Activated effector memory CD4-positive, alpha-beta T cell treated with anti-CD3 and anti-CD28 coated beads, Interleukin-2, amount 50 U/mL, for 16 hours (primary cell): ENCODE results near the gene SPATA24.

Source experiments
- DNase-seq: peaks from one replicate; pipeline ENCODE4 v3.0.0-alpha.2; 2020

SPATA24 gene

DNA sequence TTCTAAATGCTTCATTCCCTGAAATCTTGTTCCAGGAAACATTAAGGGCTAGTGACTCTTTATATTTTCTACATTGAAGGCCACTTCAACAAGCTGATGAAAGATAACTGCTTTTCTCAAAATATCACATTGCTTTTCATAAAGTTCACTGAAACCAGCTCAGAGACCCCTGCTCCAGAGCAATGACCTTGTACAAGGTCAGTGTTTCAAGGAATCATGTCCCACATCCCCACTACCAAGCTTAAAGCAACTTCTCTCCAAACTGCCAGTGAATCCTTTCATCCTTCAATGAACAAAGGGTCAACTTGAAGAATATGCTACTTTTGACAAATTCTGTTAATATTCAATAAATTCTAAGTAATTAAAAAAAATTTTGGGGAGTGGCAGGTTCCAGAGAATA lies 12.0 kb upstream of the SPATA24 start:
- no peak for DNase-seq

DNA sequence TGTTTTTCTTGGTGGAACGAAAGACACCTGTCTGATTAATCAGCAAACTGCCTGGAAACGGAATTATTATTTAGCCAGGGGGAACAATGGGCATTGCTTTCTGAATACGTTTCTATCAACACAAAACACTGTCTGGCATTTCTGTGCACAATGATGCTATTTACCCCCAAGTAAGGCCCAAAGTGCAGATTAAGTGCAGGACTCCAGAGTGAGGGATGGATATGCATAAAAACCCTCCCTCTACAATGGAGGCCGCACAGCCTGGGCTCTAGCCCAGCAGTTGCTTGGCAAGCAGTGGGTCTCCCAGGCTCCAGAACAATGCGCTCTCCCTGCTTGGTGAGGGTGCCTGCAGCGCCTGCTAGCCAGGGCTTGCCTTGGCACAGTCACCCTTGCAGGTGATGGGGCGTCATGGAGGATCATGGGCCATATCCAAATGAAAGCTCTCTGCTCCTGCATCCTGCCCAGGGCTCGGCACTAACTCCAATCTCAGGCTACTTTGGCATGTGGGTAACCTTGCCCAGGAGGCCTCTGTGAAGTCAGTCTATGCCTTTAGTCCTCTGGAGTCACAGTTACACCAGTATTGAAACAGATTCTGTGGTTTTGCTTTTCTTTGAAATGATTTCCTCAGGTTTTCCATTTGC lies 11.5 kb upstream of the SPATA24 start:
- DNase-seq: peak; percentile 64

DNA sequence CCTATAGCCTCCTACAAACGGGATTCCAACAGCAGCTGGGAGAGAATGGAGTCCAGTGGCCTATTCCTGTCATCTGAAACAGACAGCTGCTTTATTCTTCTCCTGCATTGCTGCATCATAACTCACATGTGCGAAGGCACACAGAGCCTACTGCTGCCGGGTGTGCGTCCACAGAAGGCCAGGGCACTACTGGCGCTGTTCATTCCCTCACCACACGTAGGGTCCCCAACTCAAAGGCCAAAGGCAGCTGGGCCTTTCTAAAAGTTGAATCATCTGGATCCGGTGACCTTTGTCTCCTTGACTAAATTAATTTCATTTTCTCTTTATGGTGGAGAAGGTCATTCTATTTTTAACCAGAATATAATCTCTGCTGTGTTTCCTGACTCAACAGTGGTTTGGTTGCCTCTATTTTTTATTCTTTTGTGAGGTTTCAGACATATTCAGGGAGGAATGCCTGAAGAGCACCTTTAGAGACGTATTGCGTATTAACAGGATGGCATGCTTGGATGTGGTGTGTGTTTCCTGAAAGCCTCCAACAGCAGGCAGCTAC lies 10.8 kb upstream of the SPATA24 start:
- DNase-seq: peak; percentile 62

DNA sequence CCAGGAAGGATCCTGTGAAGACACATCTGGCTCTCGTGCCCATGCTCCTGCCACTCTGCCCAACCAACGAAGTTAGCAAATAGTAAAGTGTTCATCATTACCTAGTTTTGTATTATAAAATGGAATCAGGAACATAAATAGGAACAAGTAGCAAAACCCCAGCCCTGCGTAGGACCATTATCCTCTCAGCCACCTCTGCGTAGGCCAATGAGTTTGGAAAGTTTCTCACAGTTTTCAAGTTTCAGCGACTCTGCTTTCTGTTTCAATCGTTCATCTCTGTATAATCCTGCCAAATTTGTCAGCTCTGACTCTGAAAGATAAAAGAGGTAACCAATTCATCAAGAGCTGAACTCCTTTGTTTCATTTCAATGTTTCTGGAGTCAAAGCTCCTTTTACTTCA lies 10.1 kb upstream of the SPATA24 start:
- peak; percentile 61 for DNase-seq

DNA sequence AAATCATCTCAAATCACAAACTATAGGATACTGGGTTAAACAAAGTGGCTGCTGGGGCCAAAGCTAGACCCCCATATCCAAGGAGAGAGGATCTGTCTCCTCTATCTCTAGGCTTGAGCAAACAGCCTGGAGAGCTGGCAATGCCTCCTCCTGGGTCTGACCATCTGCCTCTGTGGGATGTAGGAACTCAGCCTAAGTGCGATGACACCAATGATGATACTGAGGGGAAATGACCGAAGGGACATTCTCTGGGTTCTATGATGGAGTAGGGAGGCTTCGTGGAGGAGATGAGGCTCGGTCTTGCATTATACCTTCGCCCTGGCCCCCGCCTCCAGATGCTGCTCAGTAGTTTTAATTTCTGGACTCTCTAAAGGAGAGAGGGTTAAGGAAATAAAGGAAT lies 9.3 kb upstream of the SPATA24 start:
- peak; percentile 30 for DNase-seq

DNA sequence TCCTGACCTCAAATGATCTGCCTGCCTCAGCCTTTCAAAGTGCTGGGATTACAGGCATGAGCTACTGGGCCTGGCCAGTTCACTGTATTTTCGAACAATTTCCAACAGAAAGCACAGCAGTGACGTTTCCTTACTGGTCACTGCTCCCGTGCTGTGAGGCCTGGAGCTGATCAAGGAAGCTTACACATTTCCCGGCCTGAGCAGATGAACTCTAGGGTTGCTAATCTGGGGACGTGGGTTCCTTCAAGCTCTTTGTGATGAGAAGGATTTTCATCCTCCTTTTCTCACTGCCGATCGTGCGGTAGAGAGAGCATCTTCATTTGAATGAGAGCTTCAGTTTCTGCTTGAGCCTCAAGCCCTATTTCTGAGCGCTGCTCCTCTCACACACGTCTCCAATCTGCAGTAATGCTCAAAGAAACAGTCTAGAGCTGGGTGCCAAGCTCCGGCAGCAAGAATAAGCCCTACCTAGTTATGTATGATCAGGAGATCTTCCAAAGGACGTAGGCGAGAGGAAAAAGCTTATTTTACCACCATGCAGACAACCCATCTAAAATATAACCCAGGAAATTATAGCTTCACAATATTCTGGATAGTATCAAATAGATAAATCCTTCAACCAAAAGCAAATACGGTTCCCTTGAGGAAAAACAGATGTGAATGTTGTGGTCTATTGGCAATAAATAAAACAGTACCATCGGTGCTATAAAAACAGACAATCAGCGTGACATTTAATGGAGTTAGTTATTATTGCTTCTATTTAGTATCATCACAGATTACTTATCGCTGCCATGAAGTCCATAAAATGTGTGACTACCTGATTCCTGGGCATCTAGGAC lies 7.3 kb upstream of the SPATA24 start:
- peak; percentile 31 for DNase-seq

DNA sequence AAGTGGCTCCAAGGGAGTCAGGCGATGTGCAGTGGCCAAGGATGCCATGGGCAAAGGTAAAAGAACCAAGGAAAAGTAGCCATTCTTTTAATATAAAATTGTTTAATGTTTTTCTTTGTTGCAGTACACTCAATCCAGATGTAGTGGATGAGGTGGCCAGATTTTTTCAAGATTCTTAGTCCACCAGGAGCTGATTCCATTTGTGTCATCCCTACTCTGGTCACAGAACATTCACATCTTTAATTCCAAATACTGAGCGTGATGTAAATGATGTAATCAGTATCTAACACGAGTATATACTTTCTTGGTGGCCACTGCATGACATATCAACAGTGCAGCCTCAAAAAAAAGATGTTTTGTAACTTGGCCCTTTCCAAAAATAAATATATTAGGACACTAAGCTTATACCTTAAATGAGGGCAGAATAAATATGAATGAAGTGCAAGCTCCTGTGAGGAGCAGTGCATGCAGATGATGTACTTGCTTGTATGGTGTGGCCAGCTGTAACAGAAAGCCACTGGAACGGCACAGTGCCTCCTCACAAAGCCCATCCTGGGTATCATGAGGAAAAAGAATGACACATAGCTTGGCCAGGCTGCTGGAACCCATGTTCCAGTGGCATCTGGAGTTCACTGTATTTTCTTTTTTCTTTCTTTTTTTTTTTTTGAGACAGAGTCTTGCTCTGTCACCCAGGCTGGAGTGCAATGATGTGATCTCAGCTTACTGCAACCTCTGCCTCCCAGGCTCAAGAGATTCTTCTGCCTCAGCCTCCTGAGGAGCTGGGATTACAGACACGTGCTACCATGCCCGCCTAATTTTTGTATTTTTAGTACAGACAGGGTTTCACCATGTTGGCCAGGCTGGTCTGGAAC lies 6.5 kb upstream of the SPATA24 start:
- DNase-seq: peak; percentile 33

DNA sequence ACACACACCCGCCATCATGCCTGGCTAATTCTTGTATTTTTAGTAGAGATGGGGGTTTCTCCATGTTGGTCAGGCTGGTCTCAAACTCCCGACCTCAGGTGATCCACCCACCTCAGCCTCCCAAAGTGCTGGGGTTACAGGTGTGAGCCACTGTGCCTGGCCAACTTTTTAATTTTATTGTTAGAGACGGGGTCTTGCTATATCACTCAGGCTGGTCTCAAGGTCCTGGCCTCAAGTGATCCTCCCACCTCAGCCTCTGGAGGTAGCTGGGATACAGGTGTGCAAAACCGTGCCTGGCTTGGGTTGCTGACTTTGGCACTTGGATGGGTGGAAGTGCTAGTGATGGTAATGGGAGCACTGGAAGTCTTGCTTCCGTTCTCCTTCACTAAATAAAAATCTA lies 5.2 kb upstream of the SPATA24 start:
- peak; percentile 13 for DNase-seq

DNA sequence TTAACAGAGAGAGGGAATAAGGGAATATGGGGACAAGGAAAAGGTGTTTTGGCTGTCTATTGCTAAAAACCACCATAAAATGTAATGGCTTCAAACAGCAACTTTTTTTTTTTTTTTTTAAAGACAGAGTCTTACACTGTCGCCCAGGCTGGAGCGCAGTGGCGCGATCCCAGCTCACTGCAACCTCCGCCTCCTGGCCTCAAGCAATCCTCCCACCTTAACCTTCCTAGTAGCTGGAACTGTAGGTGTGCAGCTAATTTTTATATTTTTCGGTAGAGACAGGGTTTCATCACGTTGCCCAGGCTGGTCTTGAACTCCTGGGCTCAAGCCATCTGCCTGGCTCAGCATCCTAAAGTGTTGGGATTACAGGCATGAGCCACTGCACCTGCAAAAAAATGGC lies 4.3 kb upstream of the SPATA24 start:
- no peak for DNase-seq

DNA sequence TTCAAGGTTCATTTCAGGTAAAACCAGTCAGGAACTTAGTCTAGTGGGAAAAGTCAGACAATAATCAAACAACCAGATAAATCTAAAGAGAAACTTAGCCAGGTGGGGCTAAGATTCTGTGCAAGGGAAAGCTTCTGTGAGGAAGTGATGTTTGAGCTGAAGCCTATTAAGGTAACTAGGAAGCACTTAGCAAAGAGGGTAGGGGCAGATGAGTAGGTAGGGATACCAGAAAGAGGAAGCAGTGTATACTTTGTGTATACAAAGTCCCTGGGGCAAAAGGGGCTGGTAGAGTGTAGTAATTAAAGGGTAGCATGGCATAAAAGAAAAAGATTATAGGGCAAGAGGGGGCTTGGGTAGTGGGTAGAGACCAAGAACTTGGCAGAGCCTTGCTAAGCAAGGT lies 3.6 kb upstream of the SPATA24 start:
- DNase-seq: no peak

DNA sequence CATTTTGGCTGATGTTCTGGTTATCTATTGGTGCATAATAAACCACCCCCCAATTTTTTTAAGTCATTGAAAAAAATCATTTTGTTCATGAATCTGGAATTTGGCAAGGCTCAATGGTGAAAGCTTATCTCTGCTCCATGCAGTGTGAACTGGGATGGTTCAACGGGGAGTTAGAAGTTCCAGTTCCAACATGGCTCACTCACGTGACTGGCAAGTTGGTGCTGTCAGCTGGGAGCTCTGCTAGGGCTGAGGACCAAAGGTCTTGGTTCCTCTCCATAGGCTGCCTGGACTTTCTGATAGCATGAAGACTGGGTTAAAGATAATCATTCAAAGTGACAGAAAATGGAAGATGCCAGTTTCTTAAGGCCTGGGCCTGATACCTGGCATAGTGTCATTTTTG lies 3.1 kb upstream of the SPATA24 start:
- peak; percentile 34 for DNase-seq

DNA sequence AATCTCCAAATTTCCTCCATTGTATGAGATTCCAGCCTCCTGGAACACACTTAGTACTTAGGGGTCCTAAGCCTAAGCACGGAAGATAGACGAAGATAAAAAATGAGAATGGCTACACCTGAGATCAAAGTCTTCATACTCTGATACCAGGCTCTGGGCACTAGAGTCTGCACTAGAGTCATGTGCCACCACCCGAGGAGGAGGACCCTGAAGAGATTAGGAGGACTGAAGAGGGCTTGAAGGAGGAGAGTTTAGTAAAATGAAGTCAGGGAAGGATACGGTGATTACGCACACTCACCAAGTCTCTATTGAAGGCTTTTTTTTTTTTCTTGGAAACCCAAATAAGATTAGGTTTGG lies 573 bp upstream of the SPATA24 start:
- DNase-seq: no peak

DNA sequence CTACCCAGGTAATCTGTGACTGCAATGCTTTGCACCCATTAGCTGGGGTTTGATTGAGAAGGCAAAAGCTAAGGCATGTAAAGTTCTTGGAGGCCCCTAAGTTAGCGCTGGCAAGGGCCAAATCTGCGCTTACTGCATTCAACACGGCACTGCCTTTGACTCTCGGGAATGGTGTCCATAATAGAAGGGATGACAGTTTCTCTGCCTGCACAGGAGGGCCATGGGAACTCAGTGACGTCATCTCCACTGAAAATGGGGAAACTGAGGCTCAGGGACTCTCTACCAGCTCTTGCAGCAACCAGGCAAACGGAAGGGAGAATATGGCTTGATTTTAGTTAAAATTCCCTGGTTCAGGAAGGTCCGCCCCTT lies 487 bp downstream of the SPATA24 start:
- no peak for DNase-seq

DNA sequence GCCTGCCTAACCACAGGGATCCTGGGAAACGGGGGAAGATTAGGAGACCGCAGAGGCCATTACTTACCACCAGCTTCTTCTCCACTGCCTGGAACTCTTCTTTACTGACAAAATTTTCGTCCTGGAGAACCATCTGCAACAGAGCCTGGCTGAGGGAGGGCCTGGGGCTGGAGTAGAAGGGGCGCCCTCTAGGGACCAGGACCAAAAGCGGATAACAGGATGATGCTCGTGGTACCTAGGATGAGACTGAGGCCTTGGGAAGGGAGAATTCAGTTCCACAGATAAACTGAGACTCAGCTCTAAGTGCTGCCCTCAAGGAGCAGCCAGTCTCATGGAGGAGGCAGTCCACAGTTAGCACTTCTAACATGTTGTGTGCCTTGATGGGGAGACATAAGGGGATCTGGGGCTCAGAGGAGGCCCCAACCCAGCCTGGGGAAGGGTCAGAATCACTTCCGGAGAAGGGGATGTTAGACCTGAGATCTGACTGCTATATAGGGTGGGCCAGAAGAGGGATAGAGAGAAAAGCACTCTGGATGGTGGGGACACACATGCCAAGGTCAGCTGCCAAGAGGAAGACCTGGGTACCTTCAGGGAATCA lies 1.2 kb downstream of the SPATA24 start:
- DNase-seq: peak; percentile 70

DNA sequence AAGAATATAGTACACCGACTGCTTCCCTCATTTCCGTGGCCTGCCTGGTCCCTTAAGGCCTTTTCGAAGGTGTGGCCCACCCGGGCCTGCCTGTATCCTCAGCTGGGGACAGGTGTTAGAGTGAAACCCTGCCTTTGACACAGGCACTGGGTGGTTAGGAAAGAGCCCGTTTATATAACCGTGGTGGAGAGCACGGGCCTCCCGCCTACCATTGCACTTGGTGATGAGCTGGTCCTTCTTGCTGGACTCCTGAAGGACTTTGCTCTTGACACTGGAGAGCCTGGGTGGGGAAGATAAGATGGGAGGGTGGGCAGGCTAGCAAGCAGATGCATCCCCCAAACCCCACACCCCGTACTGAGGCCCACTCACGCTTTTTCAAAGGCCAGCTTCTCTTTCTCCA lies 2.3 kb downstream of the SPATA24 start:
- no peak for DNase-seq

DNA sequence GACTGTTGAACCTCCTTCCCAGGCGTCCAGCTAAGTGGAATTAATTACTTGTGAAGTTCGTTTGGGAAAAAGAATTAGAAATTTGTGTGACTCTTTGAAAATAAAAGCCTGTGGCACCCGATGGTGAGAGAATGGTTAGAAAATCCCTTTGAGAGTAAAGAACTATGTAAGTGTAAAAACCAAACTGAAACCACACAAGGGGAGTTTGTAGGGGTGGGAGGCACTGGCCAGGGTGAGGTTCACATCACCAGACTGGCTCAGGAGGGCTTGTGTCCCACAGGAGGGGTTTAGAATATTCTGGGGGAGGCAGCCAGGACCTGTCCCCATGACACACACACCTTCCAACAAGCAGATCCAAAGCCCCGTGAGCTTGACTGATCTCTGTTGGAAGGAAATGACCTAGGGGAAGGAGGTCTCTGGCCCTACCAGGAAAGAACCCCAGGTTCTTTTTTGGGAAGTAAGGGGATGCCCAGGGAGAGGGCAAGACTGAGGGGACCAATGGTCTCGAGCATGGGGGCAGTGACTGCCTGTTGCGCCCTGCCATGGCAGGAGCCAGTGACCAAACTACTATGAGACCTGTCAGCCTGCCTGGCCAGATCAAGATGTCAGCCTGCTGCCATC lies 4.3 kb downstream of the SPATA24 start:
- no peak for DNase-seq

DNA sequence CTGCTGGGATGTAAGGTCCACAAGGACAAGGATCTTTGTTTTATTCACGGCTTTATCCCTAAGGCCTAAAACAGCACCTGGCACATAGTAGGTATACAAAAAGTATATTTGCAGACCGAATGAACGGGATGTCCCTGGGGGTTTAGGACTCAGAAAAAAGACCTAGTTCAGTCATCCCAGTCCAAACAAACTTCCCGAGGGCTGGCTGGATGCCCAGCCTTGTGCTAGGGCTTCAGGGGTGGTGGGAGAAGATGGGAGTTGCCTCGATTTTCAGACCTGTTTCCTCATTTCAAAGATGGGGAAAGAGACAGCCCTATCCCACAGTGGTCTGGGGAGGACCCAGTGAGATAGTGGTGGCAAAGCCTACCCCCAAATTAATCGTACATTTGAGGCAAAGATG lies 6.0 kb downstream of the SPATA24 start:
- DNase-seq: no peak

DNA sequence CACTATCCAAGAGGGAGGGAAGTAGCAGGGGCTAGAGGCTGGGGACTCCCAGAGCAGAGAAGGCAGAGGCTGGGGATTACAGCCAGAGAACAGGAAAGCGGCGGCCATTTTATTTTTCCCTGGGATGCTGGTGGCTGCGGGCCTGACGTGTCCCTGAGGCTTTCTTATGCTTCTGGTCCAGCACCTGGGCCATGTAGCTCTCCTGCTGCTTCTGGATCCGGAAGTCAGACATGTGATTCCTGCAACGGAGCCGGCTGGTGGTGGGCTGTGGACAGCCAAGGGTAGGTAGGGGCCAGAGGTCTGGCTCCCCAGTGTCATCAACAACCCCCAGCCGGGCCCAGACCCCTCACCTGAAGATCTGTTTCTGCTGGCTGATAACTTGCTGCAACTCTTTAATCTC lies 7.2 kb downstream of the SPATA24 start:
- DNase-seq: no peak

DNA sequence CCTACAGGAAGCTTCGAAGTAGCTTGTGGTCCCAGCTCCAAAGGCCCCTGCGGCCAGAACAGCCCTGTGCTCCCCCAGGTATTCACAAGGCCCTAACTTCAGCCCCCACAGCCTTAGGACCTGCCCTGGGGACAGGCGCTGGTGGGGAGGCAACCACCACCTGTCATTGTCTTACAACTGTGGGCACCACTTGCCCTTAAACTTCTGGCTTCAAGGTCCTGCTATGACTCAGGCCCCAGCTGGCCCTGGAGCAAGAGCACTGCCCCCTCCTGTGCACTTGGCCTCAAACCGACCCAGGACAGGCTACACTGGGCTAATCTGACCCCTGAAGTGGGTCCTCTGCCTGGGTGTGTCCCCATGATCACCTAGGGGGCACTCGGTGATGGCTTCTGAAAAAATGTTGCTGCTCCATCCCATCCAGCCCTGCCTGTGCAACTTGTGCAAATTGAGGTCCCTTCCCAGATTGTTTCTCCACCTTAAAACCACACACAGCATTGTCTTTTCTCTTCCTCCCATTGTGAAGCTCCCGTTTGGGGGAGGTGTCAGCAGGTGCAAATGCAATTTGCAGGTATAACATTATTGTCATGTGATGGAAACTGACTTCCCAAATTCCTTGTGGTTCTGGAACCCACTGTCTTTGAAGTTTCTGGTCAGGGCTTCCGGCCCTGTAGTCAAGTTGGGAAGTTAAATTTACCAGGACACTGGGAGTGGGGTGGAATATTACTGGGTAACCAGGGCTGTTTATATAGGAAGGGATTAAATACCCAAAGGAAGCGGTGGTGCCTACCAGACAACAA lies 7.8 kb downstream of the SPATA24 start:
- no peak for DNase-seq

DNA sequence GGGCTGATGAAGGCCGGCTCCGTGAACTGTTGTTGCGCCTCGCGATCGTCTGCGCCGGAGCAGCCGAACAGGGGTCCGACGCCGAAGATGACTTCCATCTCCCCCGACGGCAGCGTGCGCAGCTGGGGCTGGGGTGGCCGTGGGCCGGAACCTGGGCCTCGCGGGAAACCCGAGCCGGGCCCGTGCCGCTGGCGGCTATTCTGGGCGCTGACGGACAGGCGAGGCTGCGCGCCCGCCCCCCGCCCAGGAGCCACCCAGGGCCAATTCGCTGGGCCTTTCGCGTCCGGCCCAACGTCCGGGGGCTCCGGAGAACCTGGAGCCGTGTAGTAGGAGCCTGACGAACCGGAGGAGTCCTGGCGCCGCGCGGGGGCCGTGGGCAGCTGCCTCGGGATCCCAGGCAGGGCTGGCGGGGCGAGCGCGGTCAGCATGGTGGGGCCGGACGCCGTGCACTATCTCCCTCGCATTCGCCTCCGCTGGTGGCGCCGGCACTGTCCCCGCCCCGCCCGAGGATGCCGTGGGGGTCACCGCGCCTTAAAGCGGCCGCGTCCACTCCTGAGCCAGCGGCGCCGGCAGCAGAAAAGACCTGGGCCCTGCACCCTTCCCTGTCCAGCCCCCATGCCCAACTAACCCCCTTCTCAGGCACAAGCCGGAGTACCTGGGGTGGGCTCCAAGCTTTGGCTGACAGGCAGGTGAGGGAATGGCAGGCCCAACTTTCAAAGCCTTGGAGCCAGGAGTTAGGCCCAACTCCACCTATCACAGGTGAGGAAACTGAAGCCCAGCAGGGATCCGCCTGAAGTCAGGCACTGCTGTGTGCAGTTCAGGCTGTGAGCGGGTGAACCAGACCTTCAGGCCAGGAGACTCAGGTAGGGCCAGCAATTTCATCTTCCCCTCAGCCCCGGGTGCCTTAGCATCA lies 9.0 kb downstream of the SPATA24 start, which contains the start of gene PROB1:
Gene PROB1, minus strand, starts transcription at position 451 of the 913 bp plus-strand sequence. Its CDS starts 23 bp downstream, at position 428.
- DNase-seq: no peak
